ENCODE results near the gene CACNA1C.

The CACNA1C gene

GRCh38 chr12:2212537-2212936 is 159.8 kb downstream of the CACNA1C start:
- no peak for DNase-seq

- DNase-seq = peak in 1 of 2 donors; percentile 7
Measured at GRCh38 chr12:2212971-2213869, 160.4 kb downstream of the CACNA1C start.

- DNase-seq = no peak
Measured at GRCh38 chr12:2214411-2214810, 161.6 kb downstream of the CACNA1C start.

- peak in 1 of 2 donors; percentile 3 for DNase-seq
Measured at GRCh38 chr12:2215709-2216560, 163.1 kb downstream of the CACNA1C start.

GRCh38 chr12:2218706-2219105 is 165.9 kb downstream of the CACNA1C start:
- no peak for DNase-seq

GRCh38 chr12:2221030-2221621 is 168.3 kb downstream of the CACNA1C start:
- no peak for DNase-seq

- no peak for DNase-seq
Measured at GRCh38 chr12:2222691-2223090, 169.9 kb downstream of the CACNA1C start.

GRCh38 chr12:2224961-2225360 is 172.2 kb downstream of the CACNA1C start:
- no peak for DNase-seq

- no peak for DNase-seq
Measured at GRCh38 chr12:2225696-2226095, 172.9 kb downstream of the CACNA1C start.

GRCh38 chr12:2226641-2227040 is 173.9 kb downstream of the CACNA1C start:
- DNase-seq = no peak

- no peak for DNase-seq
Measured at GRCh38 chr12:2227360-2227759, 174.6 kb downstream of the CACNA1C start.

- no peak for DNase-seq
Measured at GRCh38 chr12:2228535-2228934, 175.7 kb downstream of the CACNA1C start.

- no peak for DNase-seq
Measured at GRCh38 chr12:2229661-2230539, 177.1 kb downstream of the CACNA1C start.

GRCh38 chr12:2231011-2231595 is 178.3 kb downstream of the CACNA1C start:
- DNase-seq = no peak

GRCh38 chr12:2231956-2232355 is 179.2 kb downstream of the CACNA1C start:
- DNase-seq = no peak

GRCh38 chr12:2233034-2233433 is 180.2 kb downstream of the CACNA1C start:
- DNase-seq = no peak

- DNase-seq = no peak
Measured at GRCh38 chr12:2234091-2234490, 181.3 kb downstream of the CACNA1C start.

GRCh38 chr12:2234646-2235350 is 182.0 kb downstream of the CACNA1C start:
- DNase-seq = no peak

GRCh38 chr12:2236506-2237294 is 183.9 kb downstream of the CACNA1C start:
- DNase-seq = no peak

GRCh38 chr12:2238111-2238510 is 185.3 kb downstream of the CACNA1C start:
- DNase-seq = no peak
